GM12874 (cell line): ENCODE results near the gene XPC.

Source experiments
- TF ChIP-seq, protein P1 (sequence below): IDR thresholded peaks from 2 replicates; pipeline ENCODE4 v1.5.1; 2011; ENCODE audit warnings: low read depth, mild to moderate bottlenecking, control low read depth, low read length, moderate library complexity; ENCODE audit not compliant: insufficient read depth

XPC gene

GRCh38 chr3:14194865-14195264, 16.5 kb upstream of the XPC start:
- TF ChIP-seq, protein P1, sequence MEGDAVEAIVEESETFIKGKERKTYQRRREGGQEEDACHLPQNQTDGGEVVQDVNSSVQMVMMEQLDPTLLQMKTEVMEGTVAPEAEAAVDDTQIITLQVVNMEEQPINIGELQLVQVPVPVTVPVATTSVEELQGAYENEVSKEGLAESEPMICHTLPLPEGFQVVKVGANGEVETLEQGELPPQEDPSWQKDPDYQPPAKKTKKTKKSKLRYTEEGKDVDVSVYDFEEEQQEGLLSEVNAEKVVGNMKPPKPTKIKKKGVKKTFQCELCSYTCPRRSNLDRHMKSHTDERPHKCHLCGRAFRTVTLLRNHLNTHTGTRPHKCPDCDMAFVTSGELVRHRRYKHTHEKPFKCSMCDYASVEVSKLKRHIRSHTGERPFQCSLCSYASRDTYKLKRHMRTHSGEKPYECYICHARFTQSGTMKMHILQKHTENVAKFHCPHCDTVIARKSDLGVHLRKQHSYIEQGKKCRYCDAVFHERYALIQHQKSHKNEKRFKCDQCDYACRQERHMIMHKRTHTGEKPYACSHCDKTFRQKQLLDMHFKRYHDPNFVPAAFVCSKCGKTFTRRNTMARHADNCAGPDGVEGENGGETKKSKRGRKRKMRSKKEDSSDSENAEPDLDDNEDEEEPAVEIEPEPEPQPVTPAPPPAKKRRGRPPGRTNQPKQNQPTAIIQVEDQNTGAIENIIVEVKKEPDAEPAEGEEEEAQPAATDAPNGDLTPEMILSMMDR = no peak

DNA sequence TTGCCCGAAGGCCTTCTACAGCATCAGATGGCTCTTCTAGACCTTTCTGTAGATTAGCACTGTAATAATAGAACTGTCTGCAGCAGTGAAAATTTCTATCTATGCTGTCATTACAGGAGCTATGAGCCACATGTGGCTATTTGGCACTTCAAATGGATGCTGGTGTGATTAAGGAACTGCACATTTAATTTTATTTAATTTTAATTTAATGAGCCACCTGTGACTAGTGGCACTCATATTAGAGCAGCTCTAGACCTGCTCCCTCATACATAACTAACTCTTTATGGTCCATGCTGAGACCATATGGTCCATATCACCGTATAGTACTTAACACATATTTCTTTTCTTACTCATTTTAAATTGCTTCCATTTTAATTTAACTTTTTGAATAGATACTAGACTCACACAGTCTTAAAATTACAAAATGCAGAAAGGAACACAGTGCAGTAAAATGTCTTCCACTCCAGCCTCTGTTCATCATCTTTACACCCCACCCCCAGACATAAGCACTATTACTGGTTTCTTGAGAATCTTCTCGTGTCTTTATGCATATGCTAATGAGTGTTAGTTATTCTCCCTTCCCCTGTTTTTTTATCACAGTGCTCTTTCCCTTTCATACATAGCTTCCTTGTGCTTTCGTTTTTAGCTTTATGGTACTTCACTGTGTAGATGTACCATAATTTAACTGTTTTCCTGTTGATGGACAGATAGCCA, 9.8 kb upstream of the XPC start:
- TF ChIP-seq, protein P1 = no peak

DNA sequence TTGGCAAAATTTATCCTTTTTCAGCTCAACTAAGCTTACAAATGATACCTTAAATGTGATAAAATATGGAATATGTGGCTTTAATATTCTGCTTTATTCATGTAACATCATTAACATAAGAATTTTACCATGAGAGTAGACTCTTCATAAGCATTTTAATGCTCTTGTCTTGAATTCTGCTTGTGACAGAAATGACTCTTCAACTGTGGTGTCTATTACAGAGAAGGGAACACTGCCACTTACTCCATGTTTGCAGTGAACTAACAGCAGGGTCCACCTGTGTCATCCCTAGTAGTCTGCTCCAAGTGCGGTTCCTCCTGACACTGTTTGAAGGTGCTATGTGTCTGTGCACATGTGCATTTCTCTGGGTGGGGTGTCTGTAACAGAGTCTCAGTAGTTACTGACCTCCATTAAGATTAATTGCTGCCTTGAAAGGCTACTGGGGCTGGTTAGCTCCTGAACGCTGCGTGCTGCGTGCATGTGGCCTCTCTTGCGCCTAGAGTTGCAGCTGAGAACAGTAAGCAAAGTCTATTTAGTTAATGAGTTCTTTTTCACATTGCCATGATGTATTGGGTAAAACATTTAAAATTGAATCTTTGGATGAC, 8.6 kb upstream of the XPC start:
- TF ChIP-seq, protein P1 = no peak

DNA sequence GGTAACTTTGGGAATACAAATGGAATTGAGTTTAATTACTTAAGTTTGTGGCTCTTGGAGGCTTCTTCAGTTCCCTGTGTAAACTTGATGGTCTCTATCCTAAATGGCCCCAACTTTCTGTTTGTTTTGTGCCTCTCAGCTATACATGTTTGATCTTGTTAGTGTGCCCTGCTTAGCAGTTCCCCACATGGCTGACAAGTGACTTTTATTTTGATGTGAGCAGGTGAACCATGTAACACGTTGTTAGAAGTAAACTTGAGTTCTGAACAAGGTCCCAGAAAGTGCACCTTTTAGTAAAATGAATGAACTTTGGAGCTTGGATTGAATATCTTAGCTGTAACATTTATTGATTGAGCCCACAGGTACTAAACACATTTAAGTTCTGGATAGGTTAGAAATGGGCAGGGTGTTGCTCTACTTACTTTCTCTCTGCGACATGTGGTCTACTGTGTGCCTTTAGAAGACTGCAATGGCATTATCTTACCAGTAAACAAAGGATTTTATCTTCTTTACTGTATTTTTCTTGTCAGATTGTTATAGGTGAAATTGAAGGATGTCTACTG, 4.7 kb upstream of the XPC start:
- TF ChIP-seq, protein P1 = no peak

DNA sequence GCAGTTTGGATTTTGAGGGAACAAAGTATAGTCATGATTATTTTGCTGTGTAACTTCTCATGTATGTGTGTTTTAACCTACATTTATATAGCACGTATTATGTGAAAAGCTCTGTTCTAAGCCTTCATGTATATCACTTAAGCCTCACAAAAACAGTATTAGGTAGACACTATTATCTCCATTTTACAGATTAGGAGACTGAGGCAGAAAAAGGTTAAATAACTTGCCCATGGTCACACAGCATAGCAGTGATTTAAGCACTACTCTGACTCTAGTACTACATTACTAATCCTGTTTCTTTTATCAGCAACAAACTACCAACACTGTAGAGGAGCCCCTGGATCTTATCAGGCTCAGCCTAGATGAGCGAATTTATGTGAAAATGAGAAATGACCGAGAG, 2.9 kb upstream of the XPC start:
- TF ChIP-seq, protein P1 = no peak

- TF ChIP-seq, protein P1 = no peak
Observed at GRCh38 chr3:14179795-14180194, 1.4 kb upstream of the XPC start.

- TF ChIP-seq, protein P1 = no peak
Observed at GRCh38 chr3:14179114-14179465, 689 bp upstream of the XPC start.
